ENCODE data around the gene KDM3A. TPM values are rescaled to one million over a fixed set of nuclear protein-coding genes. Genes with fewer than 3 reads are reported as not detected.

KDM3A gene
- polyA plus RNA-seq, 1 donor from 2014 or later: 51.2 TPM

DNA sequence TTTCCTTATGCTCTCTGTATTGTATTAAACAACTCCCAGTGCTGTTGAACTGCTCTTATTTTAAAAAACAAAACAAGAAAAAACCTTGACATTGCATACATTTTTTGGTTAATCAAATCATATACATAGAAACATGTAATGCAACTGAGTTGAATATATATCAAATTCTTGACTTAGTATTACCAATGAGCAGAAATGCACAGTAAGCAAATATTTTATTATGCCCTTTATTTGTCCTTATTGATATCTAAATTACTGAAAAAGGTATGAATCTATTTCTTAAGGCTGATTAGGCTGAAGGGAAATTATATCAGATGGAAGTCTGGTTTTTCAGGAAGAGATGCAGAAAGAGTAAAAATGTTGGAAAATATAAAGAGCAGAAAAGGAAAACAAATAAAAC, 6.9 kb upstream of the KDM3A start:
- Histone ChIP-seq H3K27ac (ENCODE audit: low read length) (no peak overlapping the region), H3K4me2 (ENCODE audit: low read length) (no peak overlapping the region), H3F3A (ENCODE audit: insufficient read depth, low read length, poor library complexity, severe bottlenecking) (no peaks in the 10 kb centered on the region), H3K79me2 (replicated peaks; ENCODE audit: insufficient read depth, low read length) (no peaks in the 10 kb centered on the region), H3K9me3 (ENCODE audit: low read length) (peaks cover under 1% of the 10 kb centered on the region), H3K9ac (ENCODE audit: low read length) (no peak overlapping the region), H3K4me3 (ENCODE audit: low read length) (no peak overlapping the region), H3K36me3 (ENCODE audit: insufficient read depth, low read length) (no peaks in the 10 kb centered on the region), H2AFZ (ENCODE audit: low read depth, low read length) (no peak overlapping the region), H3K27me3 (ENCODE audit: insufficient read depth, low read depth, low read length) (no peaks in the 10 kb centered on the region), H3K9me2 (ENCODE audit: insufficient read depth, low read length) (no peaks in the 10 kb centered on the region), H4K20me1 (ENCODE audit: insufficient read depth) (no peaks in the 10 kb centered on the region)
- TF ChIP-seq, protein P1, sequence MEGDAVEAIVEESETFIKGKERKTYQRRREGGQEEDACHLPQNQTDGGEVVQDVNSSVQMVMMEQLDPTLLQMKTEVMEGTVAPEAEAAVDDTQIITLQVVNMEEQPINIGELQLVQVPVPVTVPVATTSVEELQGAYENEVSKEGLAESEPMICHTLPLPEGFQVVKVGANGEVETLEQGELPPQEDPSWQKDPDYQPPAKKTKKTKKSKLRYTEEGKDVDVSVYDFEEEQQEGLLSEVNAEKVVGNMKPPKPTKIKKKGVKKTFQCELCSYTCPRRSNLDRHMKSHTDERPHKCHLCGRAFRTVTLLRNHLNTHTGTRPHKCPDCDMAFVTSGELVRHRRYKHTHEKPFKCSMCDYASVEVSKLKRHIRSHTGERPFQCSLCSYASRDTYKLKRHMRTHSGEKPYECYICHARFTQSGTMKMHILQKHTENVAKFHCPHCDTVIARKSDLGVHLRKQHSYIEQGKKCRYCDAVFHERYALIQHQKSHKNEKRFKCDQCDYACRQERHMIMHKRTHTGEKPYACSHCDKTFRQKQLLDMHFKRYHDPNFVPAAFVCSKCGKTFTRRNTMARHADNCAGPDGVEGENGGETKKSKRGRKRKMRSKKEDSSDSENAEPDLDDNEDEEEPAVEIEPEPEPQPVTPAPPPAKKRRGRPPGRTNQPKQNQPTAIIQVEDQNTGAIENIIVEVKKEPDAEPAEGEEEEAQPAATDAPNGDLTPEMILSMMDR (IDR thresholded peaks at IDR 0.05; ENCODE audit: poor library complexity, severe bottlenecking): no peak
- TF ChIP-seq EZH2 (IDR thresholded peaks at IDR 0.05; ENCODE audit: borderline replicate concordance, insufficient read depth, low read length, poor library complexity, severe bottlenecking) (no peak), RAD21 (conservative IDR thresholded peaks at IDR 0.05) (no peak), POLR2AphosphoS5 (IDR thresholded peaks at IDR 0.05) (no peak), MXI1 (conservative IDR thresholded peaks at IDR 0.05; ENCODE audit: poor library complexity, severe bottlenecking) (no peak), SMC3 (conservative IDR thresholded peaks at IDR 0.05; ENCODE audit: poor library complexity) (no peak), TAF1 (IDR thresholded peaks at IDR 0.05; ENCODE audit: low read depth) (no peak), REST (IDR thresholded peaks at IDR 0.05; ENCODE audit: borderline replicate concordance) (no peak), EP300 (conservative IDR thresholded peaks at IDR 0.05; ENCODE audit: poor library complexity, severe bottlenecking) (no peak)

GRCh38 chr2:86435531-86435930, 5.6 kb upstream of the KDM3A start:
- H3K9me3 ChIP-seq (ENCODE audit: low read length): peaks cover 5% of the 10 kb centered on the region
- H4K20me1 ChIP-seq (ENCODE audit: insufficient read depth): no peaks in the 10 kb centered on the region
- no peak overlapping the region for H3K9ac ChIP-seq (ENCODE audit: low read length)
- peaks cover 3% of the 10 kb centered on the region for H3F3A ChIP-seq (ENCODE audit: insufficient read depth, low read length, poor library complexity, severe bottlenecking)
- H3K79me2 ChIP-seq (replicated peaks; ENCODE audit: insufficient read depth, low read length): no peaks in the 10 kb centered on the region
- H3K4me3 ChIP-seq (ENCODE audit: low read length): no peak overlapping the region
- no peaks in the 10 kb centered on the region for H3K27me3 ChIP-seq (ENCODE audit: insufficient read depth, low read depth, low read length)
- H2AFZ ChIP-seq (ENCODE audit: low read depth, low read length): no peak overlapping the region
- TF ChIP-seq EZH2 (IDR thresholded peaks at IDR 0.05; ENCODE audit: borderline replicate concordance, insufficient read depth, low read length, poor library complexity, severe bottlenecking) (no peak), RAD21 (conservative IDR thresholded peaks at IDR 0.05) (no peak), REST (IDR thresholded peaks at IDR 0.05; ENCODE audit: borderline replicate concordance) (no peak), POLR2AphosphoS5 (IDR thresholded peaks at IDR 0.05) (no peak), EP300 (conservative IDR thresholded peaks at IDR 0.05; ENCODE audit: poor library complexity, severe bottlenecking) (no peak), MXI1 (conservative IDR thresholded peaks at IDR 0.05; ENCODE audit: poor library complexity, severe bottlenecking) (no peak), TAF1 (IDR thresholded peaks at IDR 0.05; ENCODE audit: low read depth) (no peak), SMC3 (conservative IDR thresholded peaks at IDR 0.05; ENCODE audit: poor library complexity) (no peak)
- TF ChIP-seq, protein P1 (IDR thresholded peaks at IDR 0.05; ENCODE audit: poor library complexity, severe bottlenecking): no peak
- H3K27ac ChIP-seq (ENCODE audit: low read length): no peak overlapping the region
- no peak overlapping the region for H3K4me2 ChIP-seq (ENCODE audit: low read length)
- no peaks in the 10 kb centered on the region for H3K36me3 ChIP-seq (ENCODE audit: insufficient read depth, low read length)
- H3K9me2 ChIP-seq (ENCODE audit: insufficient read depth, low read length): no peaks in the 10 kb centered on the region
